Neural cell (in vitro differentiated cells): ENCODE results near the gene AUNIP. TPM values are rescaled to one million over a fixed set of nuclear protein-coding genes. Genes with fewer than 3 reads are reported as not detected.

Experiments
- H2AFZ ChIP-seq: fragments of 200-600, 300-800 bp; sonication (generic), shearing (Covaris generic); 2 replicates; pipeline ENCODE4 v1.6.0; 2014; ENCODE audit warnings: low read depth, mild to moderate bottlenecking, antibody characterized with exemption, low read length, moderate library complexity
- H3F3A ChIP-seq: fragments of 200-600 bp; shearing (Covaris generic); 2 replicates; pipeline ENCODE4 v1.6.1; 2016; ENCODE audit warnings: mild to moderate bottlenecking, moderate library complexity, mixed read lengths, antibody characterized with exemption, low read length; ENCODE audit not compliant: insufficient read depth, poor library complexity, severe bottlenecking
- H3K27ac ChIP-seq: fragments of 200-600, 300-800 bp; sonication (generic), shearing (Covaris generic); 2 replicates; pipeline ENCODE4 v1.5.1; 2014; ENCODE audit warnings: mild to moderate bottlenecking, low read length, moderate library complexity
- H3K27me3 ChIP-seq: fragments of 300-800, 200-600 bp; sonication (generic), shearing (Covaris generic); 2 replicates; pipeline ENCODE4 v1.6.0; 2014; ENCODE audit warnings: mild to moderate bottlenecking, low read depth, low read length, moderate library complexity; ENCODE audit not compliant: insufficient read depth
- H3K36me3 ChIP-seq: fragments of 300-800, 200-600 bp; sonication (generic), shearing (Covaris generic); 2 replicates; pipeline ENCODE4 v1.5.1; 2014; ENCODE audit warnings: mild to moderate bottlenecking, antibody characterized with exemption, low read length, moderate library complexity; ENCODE audit not compliant: insufficient read depth
- H3K4me2 ChIP-seq: fragments of 300-800, 200-600 bp; sonication (generic), shearing (Covaris generic); 2 replicates; pipeline ENCODE4 v1.6.0; 2014; ENCODE audit warnings: mild to moderate bottlenecking, low read length
- H3K4me3 ChIP-seq: fragments of 300-800, 200-600 bp; sonication (generic), shearing (Covaris generic); 2 replicates; pipeline ENCODE4 v1.5.1; 2014; ENCODE audit warnings: mild to moderate bottlenecking, low read length, moderate library complexity
- H3K79me2 ChIP-seq: fragments of 200-600 bp; shearing (Covaris generic); replicated peaks from 2 replicates; pipeline ENCODE4 v1.6.0; 2014; ENCODE audit warnings: mild to moderate bottlenecking, low read length, moderate library complexity; ENCODE audit not compliant: insufficient read depth
- H3K9ac ChIP-seq: fragments of 300-800, 200-600 bp; sonication (generic), shearing (Covaris generic); 2 replicates; pipeline ENCODE4 v1.6.1; 2016; ENCODE audit warnings: mild to moderate bottlenecking, low read length, mixed read lengths
- H3K9me2 ChIP-seq: fragments of 200-600 bp; shearing (Covaris generic); 2 replicates; pipeline ENCODE4 v1.6.1; 2016; ENCODE audit warnings: mild to moderate bottlenecking, low read length, mixed read lengths; ENCODE audit not compliant: insufficient read depth
- H3K9me3 ChIP-seq: fragments of 200-600, 300-800 bp; sonication (generic), shearing (Covaris generic); 2 replicates; pipeline ENCODE4 v1.6.1; 2016; ENCODE audit warnings: mild to moderate bottlenecking, mixed run types, low read length, moderate library complexity, mixed read lengths
- H4K20me1 ChIP-seq: fragments of 200-600 bp; shearing (Covaris generic); 2 replicates; pipeline ENCODE4 v1.6.1; 2016; ENCODE audit warnings: mild to moderate bottlenecking, mixed run types; ENCODE audit not compliant: insufficient read depth
- EP300 ChIP-seq: fragments of 450-650 bp; conservative IDR thresholded peaks from 2 replicates; pipeline ENCODE4 v1.6.1; 2014; ENCODE audit warnings: antibody characterized with exemption, mild to moderate bottlenecking, moderate library complexity; ENCODE audit not compliant: poor library complexity, severe bottlenecking
- EZH2 ChIP-seq: fragments of 200-600, 300-800 bp; shearing (Covaris generic), sonication (generic); IDR thresholded peaks from 2 replicates; pipeline ENCODE4 v1.6.1; 2014; ENCODE audit warnings: antibody characterized with exemption, low read length, borderline replicate concordance, mild to moderate bottlenecking; ENCODE audit not compliant: insufficient read depth, poor library complexity, severe bottlenecking
- MXI1 ChIP-seq: fragments of 450-650 bp; conservative IDR thresholded peaks from 2 replicates; pipeline ENCODE4 v1.6.1; 2014; ENCODE audit warnings: antibody characterized with exemption, mild to moderate bottlenecking; ENCODE audit not compliant: poor library complexity, severe bottlenecking
- POLR2AphosphoS5 ChIP-seq: IDR thresholded peaks from 2 replicates; pipeline ENCODE4 v1.6.1; 2012
- RAD21 ChIP-seq: fragments of 450-650 bp; conservative IDR thresholded peaks from 2 replicates; pipeline ENCODE4 v1.6.1; 2014; ENCODE audit warnings: antibody characterized with exemption, mild to moderate bottlenecking, moderate library complexity
- REST ChIP-seq: IDR thresholded peaks from 2 replicates; pipeline ENCODE4 v1.6.1; 2012; ENCODE audit warnings: borderline replicate concordance
- SMC3 ChIP-seq: fragments of 450-650 bp; conservative IDR thresholded peaks from 2 replicates; pipeline ENCODE4 v1.6.1; 2014; ENCODE audit warnings: antibody characterized with exemption, mild to moderate bottlenecking, moderate library complexity; ENCODE audit not compliant: poor library complexity
- TAF1 ChIP-seq: IDR thresholded peaks from 2 replicates; pipeline ENCODE4 v1.6.1; 2012; ENCODE audit warnings: low read depth
- polyA plus RNA-seq: library from polyadenylated mRNA; depleted of rRNA; stranded (reverse); fragments of >200 nt; gene quantifications from 2 replicates; pipeline ENCODE4 v1.2.3, GENCODE V29; 2014
- TF ChIP-seq, protein P1 (sequence below): fragments of 450-650 bp; IDR thresholded peaks from 2 replicates; pipeline ENCODE4 v1.5.1; 2014; ENCODE audit warnings: antibody characterized with exemption, mild to moderate bottlenecking, moderate library complexity; ENCODE audit not compliant: poor library complexity, severe bottlenecking

AUNIP gene
- polyA plus RNA-seq, 1 donor from 2014 or later = 0.48 TPM

DNA sequence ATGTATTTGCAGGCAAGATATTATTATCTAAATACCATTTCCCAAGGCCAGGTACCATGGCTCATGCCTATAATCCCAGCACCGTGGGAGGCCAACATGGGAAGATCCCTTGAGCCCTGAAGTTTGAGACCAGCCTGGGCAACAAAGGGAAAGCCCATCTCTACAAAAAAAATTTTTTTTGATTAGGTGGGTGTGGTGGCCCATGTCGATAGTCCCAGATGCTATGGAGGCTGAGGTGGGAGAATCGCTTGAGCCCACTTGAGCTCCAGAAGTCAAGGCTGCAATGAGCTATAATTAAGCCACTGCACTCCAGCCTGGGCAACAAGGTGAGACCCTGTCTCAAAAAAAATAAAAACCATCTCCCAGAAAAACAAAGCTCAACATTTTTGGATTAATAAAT is 44.7 kb upstream of the AUNIP start:
- Histone ChIP-seq H3K27me3 (no peaks in the 10 kb centered on the region), H3K79me2 (peaks cover 67% of the 10 kb centered on the region), H3K27ac (peak overlapping the region; percentile 94), H3K4me3 (peak overlapping the region; percentile 90), H4K20me1 (peaks cover 41% of the 10 kb centered on the region), H3F3A (no peaks in the 10 kb centered on the region), H3K9ac (peak overlapping the region; percentile 99), H3K4me2 (peak overlapping the region; percentile 95), H2AFZ (no peak overlapping the region), H3K9me3 (no peaks in the 10 kb centered on the region), H3K9me2 (no peaks in the 10 kb centered on the region), H3K36me3 (peaks cover 14% of the 10 kb centered on the region)
- no peak for TF ChIP-seq TAF1
- TF ChIP-seq POLR2AphosphoS5 = no peak
- no peak for TF ChIP-seq RAD21
- no peak for TF ChIP-seq SMC3
- TF ChIP-seq EP300 = no peak
- TF ChIP-seq MXI1 = no peak
- TF ChIP-seq, protein P1, sequence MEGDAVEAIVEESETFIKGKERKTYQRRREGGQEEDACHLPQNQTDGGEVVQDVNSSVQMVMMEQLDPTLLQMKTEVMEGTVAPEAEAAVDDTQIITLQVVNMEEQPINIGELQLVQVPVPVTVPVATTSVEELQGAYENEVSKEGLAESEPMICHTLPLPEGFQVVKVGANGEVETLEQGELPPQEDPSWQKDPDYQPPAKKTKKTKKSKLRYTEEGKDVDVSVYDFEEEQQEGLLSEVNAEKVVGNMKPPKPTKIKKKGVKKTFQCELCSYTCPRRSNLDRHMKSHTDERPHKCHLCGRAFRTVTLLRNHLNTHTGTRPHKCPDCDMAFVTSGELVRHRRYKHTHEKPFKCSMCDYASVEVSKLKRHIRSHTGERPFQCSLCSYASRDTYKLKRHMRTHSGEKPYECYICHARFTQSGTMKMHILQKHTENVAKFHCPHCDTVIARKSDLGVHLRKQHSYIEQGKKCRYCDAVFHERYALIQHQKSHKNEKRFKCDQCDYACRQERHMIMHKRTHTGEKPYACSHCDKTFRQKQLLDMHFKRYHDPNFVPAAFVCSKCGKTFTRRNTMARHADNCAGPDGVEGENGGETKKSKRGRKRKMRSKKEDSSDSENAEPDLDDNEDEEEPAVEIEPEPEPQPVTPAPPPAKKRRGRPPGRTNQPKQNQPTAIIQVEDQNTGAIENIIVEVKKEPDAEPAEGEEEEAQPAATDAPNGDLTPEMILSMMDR = no peak
- no peak for TF ChIP-seq REST
- TF ChIP-seq EZH2 = no peak

- no peak for TF ChIP-seq SMC3
- no peak for TF ChIP-seq EP300
- TF ChIP-seq, protein P1 = no peak
- no peak for TF ChIP-seq EZH2
- no peak for TF ChIP-seq REST
- no peak for TF ChIP-seq RAD21
- no peak for TF ChIP-seq MXI1
- no peak for TF ChIP-seq POLR2AphosphoS5
- no peak for TF ChIP-seq TAF1
- peaks cover 56% of the 10 kb centered on the region for H4K20me1 ChIP-seq
- peaks cover 79% of the 10 kb centered on the region for H3K79me2 ChIP-seq
- peak overlapping the region; percentile 95 for H3K4me2 ChIP-seq
- H3K4me3 ChIP-seq = peak overlapping the region; percentile 90
- H3F3A ChIP-seq = no peaks in the 10 kb centered on the region
- no peaks in the 10 kb centered on the region for H3K9me2 ChIP-seq
- peaks cover 24% of the 10 kb centered on the region for H3K36me3 ChIP-seq
- H3K27me3 ChIP-seq = no peaks in the 10 kb centered on the region
- H3K9ac ChIP-seq = peak overlapping the region; percentile 99
- no peak overlapping the region for H3K27ac ChIP-seq
- H3K9me3 ChIP-seq = no peaks in the 10 kb centered on the region
- H2AFZ ChIP-seq = no peak overlapping the region
These were observed 43.2 kb upstream of the AUNIP start for GRCh38 chr1:25902462-25902861.
